Neuron (in vitro differentiated cells): ENCODE measurements around the gene ESPNL.
"Not testable (repeated sequence)": the region's sequence is repeated elsewhere in the genome, so short reads cannot be mapped to it uniquely, and the experiment has no call there.

Experiments used
- H2AFZ ChIP-seq: one replicate; pipeline ENCODE4 v1.6.1; 2013; ENCODE audit warnings: low read depth, mild to moderate bottlenecking, inconsistent platforms, low read length, moderate library complexity
- H3K27me3 ChIP-seq: one replicate; pipeline ENCODE4 v1.6.1; 2013; ENCODE audit warnings: low read length; ENCODE audit not compliant: insufficient read depth
- H3K36me3 ChIP-seq: one replicate; pipeline ENCODE4 v1.6.1; 2013; ENCODE audit warnings: low read length; ENCODE audit not compliant: insufficient read depth
- H3K4me1 ChIP-seq: one replicate; pipeline ENCODE4 v1.6.1; 2013; ENCODE audit warnings: low read length; ENCODE audit not compliant: insufficient read depth
- H3K4me3 ChIP-seq: 2 replicates; pipeline ENCODE4 v1.5.1; 2013; ENCODE audit warnings: mild to moderate bottlenecking, low read length, moderate library complexity
- H3K9me3 ChIP-seq: one replicate; pipeline ENCODE4 v1.6.1; 2013; ENCODE audit warnings: low read length

The ESPNL gene

GRCh38 chr2:238105506-238106338, 5.6 kb downstream of the ESPNL start:
- Histone ChIP-seq H3K4me3 (no peak overlapping the region), H3K4me1 (peaks cover 16% of the 10 kb centered on the region), H2AFZ (no peak overlapping the region), H3K9me3 (no peaks in the 10 kb centered on the region), H3K36me3 (no peaks in the 10 kb centered on the region), H3K27me3 (no peaks in the 10 kb centered on the region)

DNA sequence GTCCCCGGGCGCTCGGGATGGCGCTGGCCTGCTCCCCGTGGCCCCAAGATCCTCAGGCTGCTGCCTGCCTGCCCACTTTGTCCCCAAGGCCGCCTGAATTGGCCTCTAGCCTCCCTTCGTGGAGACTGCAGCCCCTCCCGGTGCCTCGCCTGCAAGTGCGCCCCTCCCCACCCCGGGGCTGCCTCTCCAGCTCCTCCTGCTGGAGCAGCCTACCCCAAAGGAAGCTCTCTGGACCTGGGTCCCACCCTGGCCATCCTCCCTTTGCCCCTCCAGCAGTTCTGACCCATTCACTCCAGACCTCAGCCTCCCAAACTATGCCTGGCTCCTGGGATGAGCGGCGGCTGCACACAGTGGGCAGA, 6.2 kb downstream of the ESPNL start:
- Histone ChIP-seq H2AFZ (no peak overlapping the region), H3K4me3 (no peak overlapping the region), H3K36me3 (no peaks in the 10 kb centered on the region)

GRCh38 chr2:238106698-238107524, 6.8 kb downstream of the ESPNL start:
- Histone ChIP-seq H3K4me3 (no peak overlapping the region), H3K9me3 (no peaks in the 10 kb centered on the region), H3K4me1 (peaks cover 16% of the 10 kb centered on the region), H3K27me3 (no peaks in the 10 kb centered on the region), H2AFZ (no peak overlapping the region), H3K36me3 (no peaks in the 10 kb centered on the region)

More for the DNA sequence above, 6.2 kb downstream of the ESPNL start:
- Histone ChIP-seq H3K4me1 (peaks cover 16% of the 10 kb centered on the region), H3K27me3 (no peaks in the 10 kb centered on the region), H3K9me3 (no peaks in the 10 kb centered on the region)

- Histone ChIP-seq H2AFZ (no peak overlapping the region), H3K9me3 (no peaks in the 10 kb centered on the region), H3K4me1 (peaks cover 16% of the 10 kb centered on the region), H3K36me3 (no peaks in the 10 kb centered on the region), H3K27me3 (no peaks in the 10 kb centered on the region), H3K4me3 (no peak overlapping the region)
Observed at GRCh38 chr2:238107525-238108422, 7.6 kb downstream of the ESPNL start.

GRCh38 chr2:238108423-238109183, 8.5 kb downstream of the ESPNL start:
- no peaks in the 10 kb centered on the region for H3K27me3 ChIP-seq
- H3K9me3 ChIP-seq = no peaks in the 10 kb centered on the region
- no peak overlapping the region for H3K4me3 ChIP-seq
- no peaks in the 10 kb centered on the region for H3K36me3 ChIP-seq
- peak overlapping the region; percentile 17 for H2AFZ ChIP-seq
- H3K4me1 ChIP-seq = peaks cover 16% of the 10 kb centered on the region

DNA sequence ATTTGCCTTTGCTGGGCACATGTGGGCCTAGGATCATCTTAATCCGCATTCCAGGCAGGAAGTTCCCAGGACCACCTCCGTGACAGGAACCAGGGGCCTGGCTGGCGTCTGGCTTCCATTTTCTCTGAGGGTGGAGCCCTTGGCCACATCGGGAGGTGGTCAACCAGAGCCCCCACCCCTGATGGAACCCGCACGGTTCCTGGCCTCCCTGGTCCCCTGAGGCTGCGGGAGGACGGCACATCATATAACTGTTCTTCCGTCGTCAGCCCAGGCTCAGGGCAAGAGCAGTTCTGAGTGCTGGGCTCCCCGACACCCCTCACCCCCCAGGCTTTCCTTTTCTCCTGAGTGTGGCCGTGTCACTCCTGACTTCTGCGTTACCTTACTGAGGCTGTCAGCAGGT, 13.5 kb downstream of the ESPNL start:
- no peaks in the 10 kb centered on the region for H3K36me3 ChIP-seq
- H3K4me3 ChIP-seq = no peak overlapping the region
- no peaks in the 10 kb centered on the region for H3K9me3 ChIP-seq

DNA sequence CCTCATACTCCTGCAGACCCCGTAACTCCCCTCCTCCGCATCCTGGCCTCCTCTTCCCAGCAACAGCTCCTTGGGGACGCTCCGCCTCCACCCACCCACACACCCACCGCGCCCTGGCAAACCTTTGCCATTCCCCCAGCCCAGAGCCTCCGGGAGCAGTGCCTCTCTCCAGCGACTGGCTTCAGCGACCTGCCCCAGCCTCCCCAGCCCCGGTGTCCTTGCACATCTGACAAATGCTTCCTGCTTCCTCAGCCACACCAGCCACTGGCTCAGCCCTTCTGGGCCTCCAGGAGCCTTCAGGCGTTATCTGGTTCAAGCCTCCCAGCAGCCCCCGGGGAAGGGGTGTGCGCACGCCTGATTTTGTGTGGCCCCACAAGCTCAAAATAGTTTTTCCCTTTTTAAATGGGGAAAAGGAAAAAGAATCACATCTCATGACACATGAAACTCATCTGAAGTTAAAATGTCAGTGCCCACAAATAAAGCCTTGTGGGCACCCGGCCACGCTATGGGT, 14.2 kb downstream of the ESPNL start:
- no peaks in the 10 kb centered on the region for H3K36me3 ChIP-seq
- no peak overlapping the region for H3K4me3 ChIP-seq
- H2AFZ ChIP-seq = no peak overlapping the region
- no peaks in the 10 kb centered on the region for H3K9me3 ChIP-seq
- peaks cover 3% of the 10 kb centered on the region for H3K27me3 ChIP-seq
- no peaks in the 10 kb centered on the region for H3K4me1 ChIP-seq

More for the DNA sequence above, 13.5 kb downstream of the ESPNL start:
- Histone ChIP-seq H2AFZ (no peak overlapping the region), H3K4me1 (peaks cover 7% of the 10 kb centered on the region), H3K27me3 (peaks cover 3% of the 10 kb centered on the region)

GRCh38 chr2:238114851-238115660, 14.9 kb downstream of the ESPNL start:
- H3K27me3 ChIP-seq = peaks cover 7% of the 10 kb centered on the region
- no peak overlapping the region for H2AFZ ChIP-seq
- H3K4me1 ChIP-seq = no peaks in the 10 kb centered on the region
- H3K4me3 ChIP-seq = no peak overlapping the region
- H3K36me3 ChIP-seq = no peaks in the 10 kb centered on the region
- H3K9me3 ChIP-seq = no peaks in the 10 kb centered on the region

GRCh38 chr2:238115709-238116108, 15.6 kb downstream of the ESPNL start:
- H3K9me3 ChIP-seq, H3K4me1 ChIP-seq, H3K4me3 ChIP-seq, H2AFZ ChIP-seq, H3K36me3 ChIP-seq, H3K27me3 ChIP-seq: not testable (repeated sequence)

DNA sequence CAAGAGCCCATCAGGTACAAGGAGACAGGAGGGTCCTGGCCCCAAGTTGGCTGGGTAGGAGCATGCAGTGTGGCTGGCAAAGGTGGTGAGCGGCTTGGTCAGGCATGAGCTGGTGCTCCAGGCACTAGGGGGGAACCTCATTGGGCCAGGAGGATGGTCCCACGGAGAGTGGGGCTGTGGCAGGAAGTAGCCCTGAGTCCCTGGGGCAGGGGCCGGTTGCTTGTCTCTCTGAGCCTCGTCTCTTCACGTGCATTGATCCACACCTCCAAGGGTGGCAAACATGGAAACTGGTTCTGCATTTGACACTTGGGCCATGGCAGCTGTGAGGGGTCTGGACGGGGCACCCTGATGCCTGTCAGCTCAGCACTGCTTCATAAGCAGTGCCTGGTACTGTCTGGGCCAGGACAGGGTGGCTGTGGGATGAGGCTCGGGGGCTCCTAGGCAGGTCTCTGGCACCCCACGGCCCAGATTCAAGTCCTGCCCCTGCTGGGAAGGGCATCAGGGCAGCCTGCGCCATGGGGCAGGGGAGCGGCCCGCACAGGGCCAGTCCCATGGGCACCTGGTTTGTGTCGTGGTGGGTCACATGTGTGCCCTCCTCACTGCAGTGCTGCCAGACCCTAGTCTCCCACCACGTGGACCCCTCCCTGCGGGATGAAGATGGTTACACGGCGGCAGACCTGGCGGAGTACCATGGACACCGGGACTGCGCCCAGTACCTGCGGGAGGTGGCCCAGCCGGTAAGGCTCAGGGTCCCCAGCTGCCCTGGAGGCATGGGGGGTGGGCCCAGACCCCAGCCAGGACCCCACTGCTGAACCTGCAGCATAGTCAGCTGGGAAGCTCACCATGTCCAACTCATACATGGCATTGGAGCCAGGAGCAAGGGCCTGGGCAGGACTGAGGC, 16.4 kb downstream of the ESPNL start:
- Histone ChIP-seq H3K36me3 (no peaks in the 10 kb centered on the region), H3K4me3 (no peak overlapping the region), H3K9me3 (no peaks in the 10 kb centered on the region), H3K4me1 (peaks cover 6% of the 10 kb centered on the region), H3K27me3 (peaks cover 8% of the 10 kb centered on the region), H2AFZ (no peak overlapping the region)
